ENCODE results near the gene INTS15.

INTS15 gene

DNA sequence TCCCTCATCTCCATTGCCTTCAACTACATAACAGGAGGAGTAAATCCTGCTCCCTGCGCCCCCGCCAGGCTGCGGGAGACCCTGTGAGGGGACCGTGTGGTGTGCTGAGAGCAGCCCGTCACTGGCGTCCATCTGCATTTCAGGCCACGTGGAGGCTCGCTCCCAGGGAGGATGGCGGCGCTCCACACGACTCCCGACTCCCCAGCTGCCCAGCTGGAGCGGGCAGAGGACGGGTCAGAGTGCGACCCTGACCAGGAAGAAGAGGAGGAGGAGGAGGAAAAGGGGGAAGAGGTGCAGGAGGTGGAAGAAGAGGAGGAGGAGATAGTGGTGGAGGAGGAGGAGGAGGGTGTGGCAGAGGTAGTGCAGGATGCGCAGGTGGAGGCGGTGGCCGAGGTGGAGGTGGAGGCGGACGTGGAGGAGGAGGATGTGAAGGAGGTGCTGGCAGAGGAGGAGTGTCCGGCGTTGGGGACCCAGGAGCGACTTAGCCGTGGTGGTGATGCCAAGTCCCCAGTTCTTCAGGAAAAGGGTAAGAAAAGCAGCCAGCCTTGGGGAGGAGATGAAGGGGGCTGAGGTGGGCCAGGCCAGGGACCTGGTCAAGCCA, 52.5 kb downstream of the INTS15 start:
- DNase-seq (ENCODE audit: low read depth in 2 of 3, low spot score in 1 of 3) = no peak

DNA sequence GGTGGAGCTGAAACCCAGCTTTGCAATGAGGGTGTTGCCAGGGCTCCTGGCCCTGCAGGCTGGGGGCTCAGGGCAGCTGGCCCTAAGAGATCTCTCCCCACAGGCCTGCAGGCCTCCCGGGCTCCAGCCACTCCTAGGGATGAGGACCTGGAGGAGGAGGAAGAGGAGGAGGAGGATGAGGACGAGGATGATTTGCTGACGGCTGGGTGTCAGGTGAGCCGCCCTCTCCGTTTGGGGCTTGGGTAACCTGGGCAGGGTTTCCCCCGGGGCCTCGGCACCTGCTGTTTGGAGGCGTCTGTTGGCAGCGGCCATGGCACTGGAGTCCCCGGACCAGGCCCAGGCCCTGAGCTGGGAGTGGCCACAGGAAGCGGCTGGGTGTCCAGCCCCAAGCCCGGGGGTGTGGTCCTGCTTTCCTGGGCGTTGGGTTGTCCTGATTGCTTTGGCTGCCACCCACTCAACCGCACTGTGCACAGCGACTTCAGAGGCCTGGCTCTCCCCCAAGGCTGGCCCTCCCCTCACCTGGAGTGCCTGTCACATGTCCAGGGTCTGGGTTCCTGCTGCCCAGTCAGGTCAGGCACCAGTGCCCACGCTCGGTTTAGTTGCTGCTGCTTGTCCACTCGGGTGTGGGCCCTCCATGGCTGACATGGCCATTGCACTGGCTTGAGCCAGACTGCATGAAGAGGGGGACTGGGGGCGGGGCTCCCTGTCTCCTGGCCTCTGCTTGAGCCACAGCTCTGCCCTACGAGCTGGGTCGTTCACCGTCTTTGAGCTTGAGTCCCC, 53.2 kb downstream of the INTS15 start:
- no peak for DNase-seq (ENCODE audit: low read depth in 2 of 3, low spot score in 1 of 3)

DNA sequence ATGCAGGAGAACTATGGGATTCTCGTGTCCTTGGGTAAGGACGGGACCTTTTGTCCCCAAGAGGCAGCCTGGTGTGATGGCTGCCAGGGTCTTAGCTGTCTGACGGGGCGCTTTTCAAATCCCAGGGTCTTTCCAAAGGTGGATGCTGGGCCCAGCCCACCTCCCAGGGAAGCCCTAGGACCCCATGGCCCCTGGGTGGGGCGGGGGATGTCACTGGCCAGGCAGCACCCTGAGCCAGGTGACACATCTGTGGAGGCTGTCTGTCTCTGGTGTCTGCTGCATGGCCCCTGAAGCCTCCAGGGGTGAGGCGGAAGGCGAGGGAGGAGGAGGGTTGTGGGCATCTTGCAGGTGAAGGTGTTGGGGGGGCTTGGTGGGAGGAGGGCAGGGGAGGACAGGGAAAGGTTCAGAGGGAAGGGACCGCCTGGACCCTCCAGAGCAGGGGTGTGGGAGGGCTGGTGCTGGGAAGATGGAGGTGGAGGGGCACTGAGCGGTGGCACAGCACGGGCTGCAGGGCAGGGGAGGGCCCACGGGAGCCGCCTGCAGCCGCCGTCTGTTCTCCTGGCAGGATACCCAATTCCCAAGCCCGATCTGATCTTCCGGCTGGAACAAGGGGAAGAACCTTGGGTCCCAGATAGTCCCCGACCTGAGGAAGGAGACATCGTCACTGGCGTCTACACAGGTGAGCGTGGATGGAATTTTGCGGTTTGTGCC, 54.2 kb downstream of the INTS15 start:
- no peak for DNase-seq (ENCODE audit: low read depth in 2 of 3, low spot score in 1 of 3)

DNA sequence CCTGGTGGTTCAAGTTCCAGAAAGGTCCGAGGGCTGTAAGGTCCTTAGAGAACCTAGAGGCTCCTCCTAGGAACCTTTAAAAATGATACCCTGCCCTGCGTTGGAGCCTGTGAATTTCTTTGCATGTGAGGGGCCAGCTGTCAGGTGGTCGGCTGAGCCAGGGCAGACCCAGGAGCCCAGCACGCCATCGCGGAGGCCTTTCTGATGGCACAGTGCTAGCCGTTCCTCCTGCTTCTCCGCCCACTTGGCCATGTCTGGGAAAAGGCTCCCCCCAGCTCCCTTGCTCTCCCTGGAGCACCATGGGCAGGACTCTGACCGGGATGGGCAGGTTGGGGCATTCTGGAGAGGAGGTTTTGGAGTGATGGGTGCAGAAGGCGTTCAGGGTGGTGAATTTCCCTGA, 54.9 kb downstream of the INTS15 start:
- DNase-seq (ENCODE audit: low read depth in 2 of 3, low spot score in 1 of 3) = no peak

DNA sequence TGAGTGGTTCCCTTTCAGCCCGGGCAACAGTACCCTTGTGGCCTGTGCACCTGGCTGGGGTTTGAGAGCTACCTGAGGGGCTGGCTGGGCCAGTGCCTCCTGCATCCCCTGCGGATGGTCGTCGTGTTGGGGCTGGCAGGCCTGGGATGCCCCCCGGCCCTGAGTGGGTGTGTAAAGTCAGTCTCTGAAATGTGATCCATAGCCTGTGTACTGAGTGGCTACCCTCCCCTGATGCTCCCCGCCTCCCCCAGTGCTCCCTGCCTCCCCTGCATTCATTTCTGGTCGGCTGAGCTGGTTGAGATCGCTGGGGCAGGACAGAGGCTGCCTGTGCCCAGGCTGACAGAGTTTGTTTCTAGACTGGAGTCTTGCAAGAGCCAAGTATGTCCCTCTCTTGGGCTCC, 56.6 kb downstream of the INTS15 start:
- DNase-seq (ENCODE audit: low read depth in 2 of 3, low spot score in 1 of 3) = no peak

DNA sequence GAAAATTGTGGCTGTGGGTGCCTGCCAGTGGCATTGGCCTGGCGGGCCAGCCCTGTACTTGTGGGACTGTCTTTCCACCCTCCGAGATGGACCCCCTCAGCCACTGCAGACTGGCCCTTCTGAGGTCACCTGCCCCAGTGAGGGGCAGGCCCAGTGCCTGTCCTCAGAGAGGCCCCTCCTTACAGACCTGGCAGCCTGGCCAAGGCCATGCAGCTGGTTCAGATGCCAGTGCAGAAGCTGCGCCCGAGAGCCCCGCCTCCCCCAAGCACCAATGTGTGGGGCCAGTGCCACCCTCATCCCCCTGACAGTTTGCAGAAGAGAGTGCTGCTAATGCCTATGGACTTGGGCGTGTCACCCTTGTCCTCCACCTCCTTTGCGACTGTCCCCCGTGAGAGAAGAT, 57.3 kb downstream of the INTS15 start:
- no peak for DNase-seq (ENCODE audit: low read depth in 2 of 3, low spot score in 1 of 3)

DNA sequence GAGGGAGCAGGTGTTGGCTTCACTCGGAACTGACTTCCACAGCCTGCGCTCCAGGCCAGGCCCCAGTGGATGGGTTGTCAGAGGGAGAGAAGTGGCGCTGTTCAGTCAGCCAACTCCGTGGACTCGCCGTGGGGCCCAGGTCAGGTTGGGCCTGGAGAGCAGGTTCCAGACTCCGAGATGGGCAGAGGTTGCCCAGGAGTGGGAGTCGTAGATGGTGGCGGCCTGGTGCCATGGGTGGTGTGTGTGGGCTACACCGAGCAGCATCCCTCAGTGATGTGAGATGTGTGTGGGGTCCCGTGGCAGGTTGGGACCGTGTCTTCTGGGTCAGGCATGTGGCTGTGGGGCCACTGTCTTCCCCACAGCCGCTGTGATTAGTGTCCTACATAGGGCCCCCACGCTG, 57.7 kb downstream of the INTS15 start:
- no peak for DNase-seq (ENCODE audit: low read depth in 2 of 3, low spot score in 1 of 3)

DNA sequence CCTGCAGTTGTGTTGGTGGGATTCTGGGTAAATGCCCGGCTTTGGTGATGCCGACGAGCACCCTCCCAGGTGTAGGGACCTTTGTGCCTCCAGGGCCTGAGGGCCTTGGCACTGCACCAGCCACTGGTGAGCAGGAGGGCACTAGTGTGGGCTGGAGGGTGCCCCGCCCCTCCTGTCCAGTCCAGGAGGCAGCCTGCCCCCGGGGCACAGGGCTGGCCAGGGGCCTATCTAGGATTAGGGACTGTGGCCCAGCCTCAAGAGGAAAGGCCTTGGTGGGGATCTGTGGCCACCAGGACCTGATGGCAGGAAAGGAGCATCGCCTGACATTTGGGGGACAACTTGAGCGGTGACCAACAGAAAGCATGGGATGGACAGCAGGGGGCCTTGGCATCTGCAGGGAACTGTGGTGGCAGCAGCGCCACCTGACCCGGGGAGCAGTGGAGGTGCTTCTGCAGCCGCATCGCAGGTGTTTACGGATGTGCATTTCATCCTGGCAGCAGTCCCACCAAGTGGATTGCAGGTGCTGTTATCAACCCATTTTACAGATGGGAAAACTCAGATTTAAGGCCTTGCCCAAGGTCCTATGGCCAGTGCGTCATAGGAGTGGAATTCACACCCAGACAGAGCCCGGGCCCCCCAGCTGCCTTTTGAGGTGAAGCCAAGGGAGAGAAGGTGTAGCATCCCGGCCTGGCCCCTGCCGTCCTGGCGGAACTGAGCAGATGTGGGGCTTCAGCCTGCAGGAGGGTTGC, 58.4 kb downstream of the INTS15 start:
- DNase-seq (ENCODE audit: low read depth in 2 of 3, low spot score in 1 of 3) = no peak

DNA sequence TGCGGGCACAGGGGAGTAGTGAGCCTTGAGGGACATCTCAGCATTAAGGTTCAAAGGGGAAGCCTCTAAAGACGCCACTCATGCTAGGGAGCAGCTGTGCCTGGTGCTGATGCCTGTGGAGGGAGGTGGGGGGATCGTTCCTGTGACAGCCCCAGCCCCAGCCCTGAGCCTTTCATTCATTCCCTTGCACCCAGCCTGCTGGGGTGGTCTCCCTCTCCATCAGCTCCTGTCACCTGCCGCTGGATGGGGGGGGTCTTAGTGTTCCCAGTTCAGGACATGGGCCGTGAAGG, 58.9 kb downstream of the INTS15 start:
- no peak for DNase-seq (ENCODE audit: low read depth in 2 of 3, low spot score in 1 of 3)

DNA sequence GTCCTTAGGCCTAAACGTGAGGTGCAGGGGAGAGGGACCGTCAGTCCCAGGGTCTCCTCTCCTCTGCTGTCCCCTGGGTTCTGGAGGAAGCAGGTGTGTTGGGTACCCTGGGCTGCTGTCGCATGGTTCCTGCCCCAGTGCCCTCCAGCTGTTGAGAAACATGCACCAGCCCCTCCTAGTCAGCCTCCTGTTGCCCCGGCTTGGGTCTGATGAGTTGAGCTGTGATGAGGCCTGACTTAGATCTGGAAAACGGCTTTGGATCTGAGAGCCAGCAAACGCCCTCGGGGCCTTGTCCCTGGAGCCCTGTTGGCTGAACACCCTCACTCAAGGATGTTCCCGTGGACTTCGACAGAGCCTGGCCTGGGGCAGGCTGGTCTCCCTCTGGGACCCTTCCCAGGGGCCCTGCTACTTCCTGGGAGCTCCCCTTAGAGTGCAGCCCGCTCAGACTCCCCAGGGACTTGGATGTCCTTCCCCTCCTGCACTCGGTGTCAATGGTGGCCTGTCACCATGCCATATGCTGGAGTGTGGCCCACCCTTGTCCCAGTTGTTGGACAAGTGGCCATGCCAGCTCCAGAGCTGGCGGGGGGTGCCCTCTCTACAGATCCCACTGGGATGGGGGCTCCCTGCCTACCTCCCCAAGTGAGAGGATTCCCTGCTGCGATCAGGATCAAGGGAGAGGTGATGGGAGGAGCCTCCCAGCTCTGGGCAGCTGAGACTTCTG, 59.6 kb downstream of the INTS15 start:
- DNase-seq (ENCODE audit: low read depth in 2 of 3, low spot score in 1 of 3) = no peak

DNA sequence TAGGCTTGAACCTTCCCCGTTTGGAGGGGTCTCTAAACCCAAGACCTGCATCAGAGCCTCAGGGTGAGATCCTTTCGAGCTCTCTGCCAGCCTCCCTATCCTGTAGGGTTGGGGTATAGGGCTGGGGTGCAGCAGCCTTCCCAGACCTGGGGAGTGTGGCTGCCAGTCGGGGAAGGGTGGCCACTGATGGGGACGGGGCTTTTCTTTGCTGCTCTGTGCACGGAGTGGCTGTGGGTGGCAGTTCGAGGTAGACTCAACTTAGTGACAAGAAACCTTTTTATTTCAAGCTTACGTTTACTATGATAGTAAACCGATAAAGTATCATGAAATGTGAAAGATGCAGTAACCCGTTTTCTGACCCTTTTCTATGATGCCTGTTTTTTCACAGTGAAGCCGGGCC, 60.3 kb downstream of the INTS15 start:
- no peak for DNase-seq (ENCODE audit: low read depth in 2 of 3, low spot score in 1 of 3)

DNA sequence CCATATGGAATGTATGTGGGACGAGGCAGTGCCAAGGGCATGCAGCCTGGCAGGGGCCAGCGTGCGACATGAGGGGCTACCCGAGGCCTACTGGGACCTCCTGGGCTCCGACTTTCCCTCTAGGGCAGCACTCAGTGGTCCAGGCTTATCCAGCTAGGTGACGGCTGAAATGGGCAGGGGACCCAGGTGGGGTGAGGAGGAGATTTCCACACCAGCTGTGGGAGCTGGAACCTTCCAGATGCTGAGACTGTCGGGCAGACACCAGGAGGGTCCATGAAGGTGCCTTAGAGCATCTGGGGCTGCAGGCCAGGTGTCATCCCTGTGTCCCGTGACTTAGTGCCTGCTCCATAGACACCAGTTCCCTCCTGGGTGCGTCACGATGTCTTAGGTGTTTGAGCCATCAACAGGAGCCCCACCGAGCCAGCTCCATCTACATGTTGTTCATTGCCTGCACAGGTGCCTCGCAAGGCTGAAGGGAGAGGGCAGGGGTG, 60.7 kb downstream of the INTS15 start:
- DNase-seq (ENCODE audit: low read depth in 2 of 3, low spot score in 1 of 3) = no peak

DNA sequence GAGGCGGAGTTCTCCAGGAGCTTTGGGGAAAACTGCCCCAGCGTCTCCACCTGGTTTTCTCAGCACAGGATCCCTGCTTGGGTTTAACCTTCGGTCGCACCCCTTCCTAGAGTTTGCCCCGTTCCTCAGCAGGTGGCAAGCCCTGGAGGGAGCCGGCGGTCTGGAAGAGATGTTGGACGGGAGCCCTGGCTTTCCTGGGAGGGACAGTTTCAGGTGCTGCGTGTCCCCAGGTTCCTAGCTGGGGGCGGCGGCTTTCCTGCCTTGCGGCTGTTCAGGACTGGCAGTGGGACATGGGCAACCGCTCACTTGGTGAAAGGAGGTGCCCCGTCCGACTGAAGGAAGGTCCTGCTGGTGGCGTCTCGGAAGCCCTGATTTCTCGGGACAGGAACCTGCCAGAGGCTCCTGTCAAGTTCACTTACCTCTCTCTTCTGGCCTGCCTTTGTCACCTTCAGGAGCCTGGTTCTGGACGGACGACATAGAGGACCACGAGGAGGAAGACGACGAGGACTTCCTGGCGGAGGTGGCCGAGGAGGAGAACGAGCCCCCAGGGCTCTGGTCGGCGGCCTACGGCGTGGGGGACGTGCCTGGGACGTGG, 62.1 kb downstream of the INTS15 start:
- no peak for DNase-seq (ENCODE audit: low read depth in 2 of 3, low spot score in 1 of 3)

DNA sequence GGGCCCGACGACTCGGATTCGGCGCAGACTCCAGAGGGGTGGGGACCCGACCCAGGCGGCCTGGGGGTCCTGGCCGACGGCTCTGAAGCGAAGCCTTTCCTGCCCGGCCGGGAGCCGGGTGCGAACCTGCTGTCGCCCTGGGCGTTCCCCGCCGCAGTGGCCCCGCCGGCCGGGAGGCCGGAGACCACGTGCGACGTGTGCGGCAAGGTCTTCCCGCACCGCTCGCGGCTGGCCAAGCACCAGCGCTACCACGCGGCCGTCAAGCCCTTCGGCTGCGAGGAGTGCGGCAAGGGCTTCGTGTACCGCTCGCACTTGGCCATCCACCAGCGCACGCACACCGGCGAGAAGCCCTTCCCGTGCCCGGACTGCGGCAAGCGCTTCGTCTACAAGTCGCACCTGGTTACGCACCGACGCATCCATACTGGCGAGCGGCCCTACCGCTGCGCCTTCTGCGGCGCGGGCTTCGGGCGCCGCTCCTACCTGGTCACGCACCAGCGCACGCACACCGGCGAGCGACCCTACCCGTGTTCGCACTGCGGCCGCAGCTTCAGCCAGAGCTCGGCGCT, 62.7 kb downstream of the INTS15 start:
- DNase-seq (ENCODE audit: low read depth in 2 of 3, low spot score in 1 of 3) = no peak

DNA sequence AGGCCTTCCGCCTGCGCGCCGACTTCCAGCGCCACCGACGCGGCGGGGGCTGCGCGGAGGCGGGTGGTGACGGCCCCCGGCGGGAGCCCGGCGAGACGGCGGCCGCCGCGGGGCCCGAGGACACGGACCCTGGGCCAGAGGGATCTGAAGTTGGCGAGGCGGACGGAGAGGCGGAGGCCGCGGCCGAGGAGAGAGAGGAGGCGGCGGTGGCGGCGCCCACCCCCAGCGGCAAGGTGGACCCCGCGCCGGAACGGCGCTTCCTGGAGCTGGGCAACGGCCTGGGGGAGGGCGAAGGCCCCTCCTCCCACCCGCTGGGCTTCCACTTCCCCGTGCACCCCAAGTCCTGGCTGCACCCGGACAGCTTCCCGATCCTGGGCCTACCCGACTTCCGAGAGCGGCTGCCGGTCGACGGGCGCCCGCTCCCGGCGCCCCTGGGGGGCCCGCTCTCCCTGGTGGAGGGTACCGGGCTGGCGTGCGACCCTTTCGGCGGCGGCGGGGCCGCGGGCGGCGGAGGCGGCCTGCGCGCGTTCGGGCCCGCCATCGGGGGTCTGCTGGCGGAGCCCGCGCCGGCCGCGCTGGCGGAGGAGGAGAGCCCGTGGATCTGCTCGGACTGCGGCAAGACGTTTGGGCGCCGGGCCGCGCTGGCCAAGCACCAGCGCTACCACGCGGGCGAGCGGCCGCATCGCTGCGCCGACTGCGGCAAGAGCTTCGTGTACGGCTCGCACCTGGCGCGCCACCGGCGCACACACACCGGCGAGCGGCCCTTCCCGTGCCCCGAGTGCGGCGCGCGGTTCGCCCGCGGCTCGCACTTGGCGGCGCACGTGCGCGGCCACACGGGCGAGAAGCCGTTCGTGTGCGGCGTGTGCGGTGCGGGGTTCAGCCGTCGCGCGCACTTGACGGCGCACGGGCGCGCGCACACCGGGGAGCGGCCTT, 63.5 kb downstream of the INTS15 start:
- no peak for DNase-seq (ENCODE audit: low read depth in 2 of 3, low spot score in 1 of 3)

DNA sequence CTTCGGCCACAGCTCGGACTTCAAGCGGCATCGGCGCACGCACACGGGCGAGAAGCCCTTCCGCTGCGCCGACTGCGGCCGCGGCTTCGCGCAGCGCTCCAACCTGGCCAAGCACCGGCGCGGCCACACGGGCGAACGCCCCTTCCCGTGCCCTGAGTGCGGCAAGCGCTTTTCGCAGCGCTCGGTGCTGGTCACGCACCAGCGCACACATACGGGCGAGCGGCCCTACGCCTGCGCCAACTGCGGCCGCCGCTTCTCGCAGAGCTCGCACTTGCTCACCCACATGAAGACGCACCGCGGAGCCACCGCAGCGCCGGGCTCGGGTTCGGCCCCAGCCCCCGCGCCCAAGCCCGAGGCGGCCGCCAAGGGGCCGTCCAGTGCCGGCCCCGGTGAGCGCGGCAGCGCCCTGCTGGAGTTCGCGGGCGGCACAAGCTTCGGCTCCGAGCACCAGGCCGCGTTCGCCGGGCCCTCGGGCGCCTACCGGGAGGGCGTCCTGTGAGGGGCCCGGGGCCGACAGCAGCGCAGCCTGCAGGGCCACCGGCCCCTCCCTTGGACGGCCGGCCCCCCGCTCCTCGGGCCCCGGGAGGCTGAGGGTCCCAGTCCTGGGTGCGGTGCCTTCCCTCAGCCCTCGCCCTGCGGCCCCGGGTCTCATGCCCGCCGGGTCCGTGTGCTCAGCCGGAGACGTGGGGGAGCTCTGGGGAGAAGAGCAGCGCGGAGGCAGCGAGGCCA, 64.5 kb downstream of the INTS15 start:
- DNase-seq (ENCODE audit: low read depth in 2 of 3, low spot score in 1 of 3) = no peak

DNA sequence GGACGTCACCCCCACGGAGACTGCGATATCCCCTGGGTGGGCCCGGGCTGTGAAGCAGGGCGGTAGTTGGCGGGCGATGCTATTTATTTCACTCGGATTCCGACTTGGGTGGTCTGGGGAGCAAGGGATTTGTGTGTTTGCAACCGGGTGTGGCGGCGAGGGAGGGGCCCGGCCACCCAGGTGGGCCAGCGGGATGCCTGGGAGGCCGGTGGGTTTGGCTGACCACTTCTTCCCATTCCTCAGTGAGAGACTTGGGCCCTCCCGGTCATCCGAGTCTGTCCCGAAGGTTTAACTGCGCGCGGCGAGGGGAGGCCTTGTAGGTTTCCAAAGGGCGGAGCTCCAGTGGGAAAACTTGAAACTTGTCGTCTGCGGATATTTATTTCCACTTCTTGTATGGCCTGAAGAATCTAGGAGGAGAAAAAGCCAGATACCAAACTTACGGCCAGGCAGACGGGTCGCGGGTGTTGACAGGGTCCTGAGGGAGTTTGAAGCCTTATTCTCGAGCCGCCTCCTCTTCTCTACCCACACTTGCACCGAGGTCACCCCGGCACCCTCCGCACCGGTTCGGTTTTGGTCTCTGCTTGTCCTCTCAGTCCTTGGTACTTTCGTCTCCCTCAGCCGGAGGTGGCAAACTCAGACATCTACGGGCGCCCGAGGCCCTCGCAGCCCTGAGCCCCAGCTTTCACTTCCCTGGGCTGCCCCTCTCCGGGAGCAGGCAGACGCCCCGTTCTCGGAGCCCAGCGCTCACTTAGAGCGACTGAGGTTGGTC, 65.2 kb downstream of the INTS15 start:
- no peak for DNase-seq (ENCODE audit: low read depth in 2 of 3, low spot score in 1 of 3)

Data from stimulated activated CD4-positive, alpha-beta T cell treated with anti-CD3 and anti-CD28 coated beads, Interleukin-12 subunit alpha, Interleukin-12 subunit beta, amount 100 ng/mL, for 48 hours (primary cell).